Hepatocyte (in vitro differentiated cells): ENCODE results near the gene HSP90AA1.

ENCODE experiments used
- EZH2phosphoT487 ChIP-seq: fragments of 200-600 bp; sonication (generic); IDR thresholded peaks from one replicate; pipeline ENCODE4 v1.6.1; 2018; ENCODE audit warnings: antibody characterized with exemption, mild to moderate bottlenecking, low read depth, moderate library complexity; ENCODE audit not compliant: unreplicated experiment, severe bottlenecking
- TF ChIP-seq, protein P1 (sequence below): fragments of 200-600 bp; sonication (generic); IDR thresholded peaks from 2 replicates; pipeline ENCODE4 v1.5.1; 2016; ENCODE audit warnings: antibody characterized with exemption, mild to moderate bottlenecking; ENCODE audit not compliant: poor library complexity

DNA sequence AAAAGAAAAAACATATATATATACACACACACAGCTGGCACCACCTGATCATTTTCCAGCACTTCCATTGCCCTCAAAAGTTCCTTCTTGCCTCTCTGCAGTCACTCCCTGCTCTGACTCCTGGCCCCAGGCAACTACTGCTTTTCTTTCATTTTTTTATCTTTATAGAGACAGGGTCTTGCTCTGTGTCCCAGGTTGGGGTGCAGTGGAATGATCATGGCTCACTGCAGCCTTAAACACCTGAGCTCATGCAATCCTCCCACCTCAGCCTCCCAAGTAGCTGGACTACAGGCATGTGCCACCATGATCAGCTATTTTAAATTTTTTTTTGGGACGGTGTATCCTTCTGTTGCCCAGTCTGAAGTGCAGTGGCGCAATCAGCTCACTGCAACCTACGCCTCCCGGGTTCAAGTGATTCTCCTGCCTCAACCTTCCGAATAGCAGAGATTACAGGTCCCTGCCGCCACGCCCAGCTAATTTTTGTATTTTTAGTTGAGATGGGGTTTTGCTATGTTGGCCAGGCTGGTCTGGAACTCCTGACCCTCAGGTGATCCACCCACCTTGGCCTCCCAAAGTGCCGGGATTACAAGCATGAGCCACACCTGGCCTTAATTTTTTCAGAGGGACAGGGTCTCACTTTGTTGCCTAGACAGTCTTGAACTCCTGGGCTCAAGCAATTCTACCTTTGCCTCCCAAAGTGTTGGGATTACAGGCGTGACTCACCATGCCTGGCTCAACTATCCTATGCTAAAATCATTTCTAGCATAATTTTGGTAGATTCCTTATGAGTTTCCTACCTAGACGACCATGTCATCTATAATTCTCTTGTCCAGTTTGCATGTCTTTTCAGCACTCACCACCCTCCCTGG, 7.8 kb downstream of the HSP90AA1 start:
- TF ChIP-seq, protein P1, sequence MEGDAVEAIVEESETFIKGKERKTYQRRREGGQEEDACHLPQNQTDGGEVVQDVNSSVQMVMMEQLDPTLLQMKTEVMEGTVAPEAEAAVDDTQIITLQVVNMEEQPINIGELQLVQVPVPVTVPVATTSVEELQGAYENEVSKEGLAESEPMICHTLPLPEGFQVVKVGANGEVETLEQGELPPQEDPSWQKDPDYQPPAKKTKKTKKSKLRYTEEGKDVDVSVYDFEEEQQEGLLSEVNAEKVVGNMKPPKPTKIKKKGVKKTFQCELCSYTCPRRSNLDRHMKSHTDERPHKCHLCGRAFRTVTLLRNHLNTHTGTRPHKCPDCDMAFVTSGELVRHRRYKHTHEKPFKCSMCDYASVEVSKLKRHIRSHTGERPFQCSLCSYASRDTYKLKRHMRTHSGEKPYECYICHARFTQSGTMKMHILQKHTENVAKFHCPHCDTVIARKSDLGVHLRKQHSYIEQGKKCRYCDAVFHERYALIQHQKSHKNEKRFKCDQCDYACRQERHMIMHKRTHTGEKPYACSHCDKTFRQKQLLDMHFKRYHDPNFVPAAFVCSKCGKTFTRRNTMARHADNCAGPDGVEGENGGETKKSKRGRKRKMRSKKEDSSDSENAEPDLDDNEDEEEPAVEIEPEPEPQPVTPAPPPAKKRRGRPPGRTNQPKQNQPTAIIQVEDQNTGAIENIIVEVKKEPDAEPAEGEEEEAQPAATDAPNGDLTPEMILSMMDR = no peak
- TF ChIP-seq EZH2phosphoT487 = no peak
